ENCODE measurements around the gene SOCS2.

DNA sequence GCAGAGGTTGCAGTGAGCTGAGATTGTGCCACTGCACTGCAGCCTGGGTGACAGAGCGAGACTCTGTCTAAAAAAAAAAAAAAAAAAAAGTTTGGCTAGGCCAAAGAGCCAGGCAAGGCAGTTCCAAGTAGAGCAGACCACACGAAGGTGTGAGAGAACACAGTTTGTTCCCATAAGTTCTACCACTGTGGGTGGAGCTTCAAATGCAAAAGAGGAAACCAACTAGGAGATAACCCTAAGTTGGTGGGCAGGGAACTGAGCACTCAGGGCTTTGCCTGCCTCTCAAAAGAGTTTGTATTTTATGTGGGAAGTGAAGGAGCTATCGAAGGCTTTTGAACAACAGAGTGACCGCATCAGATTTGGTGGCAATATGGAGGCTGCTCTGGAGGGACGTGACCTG is 15.1 kb downstream of the SOCS2 start:
- no peak for TF ChIP-seq ZNF274 (IDR thresholded peaks at IDR 0.05; ENCODE audit: low read depth, low read length)
- no peak for TF ChIP-seq SUZ12 (IDR thresholded peaks at IDR 0.05; ENCODE audit: extremely low read depth, insufficient read depth, insufficient read length)
- TF ChIP-seq YY1 (IDR thresholded peaks at IDR 0.05; ENCODE audit: insufficient read depth, insufficient read length), result no peak
